Thyroid gland (tissue), 4 donors: ENCODE measurements around the gene TRIM37.

ENCODE experiments used
- CTCF ChIP-seq, 6 experiments: fragments of 200-600 bp in 3 of 6; fragments of 450-650 bp in 3 of 6; sonication (generic) in 3 of 6; IDR thresholded peaks; one replicate each; pipeline ENCODE4 v1.5.1; 2016 to 2019; ENCODE audit warnings: antibody characterized with exemption in 6 of 6, mild to moderate bottlenecking in 2 of 6, inconsistent platforms in 1 of 6, moderate library complexity in 1 of 6
- POLR2A ChIP-seq, 2 donors: fragments of 450-650 bp; IDR thresholded peaks; one replicate each; pipeline ENCODE4 v1.6.1; 2017; ENCODE audit warnings: antibody characterized with exemption in 2 of 2, mild to moderate bottlenecking in 2 of 2, moderate library complexity in 1 of 2

GRCh38 chr17:58947824-58948223 lies 158.9 kb downstream of the TRIM37 start:
- TF ChIP-seq CTCF (IDR thresholded peaks at IDR 0.05) (no peak), POLR2A (IDR thresholded peaks at IDR 0.05) (no peak)
